Measurements from ENCODE around the gene ASB4. TPM values are rescaled to one million over a fixed set of nuclear protein-coding genes. Genes with fewer than 3 reads are reported as not detected.

The ASB4 gene
- total RNA-seq, 2 experiments from 2014 or later, result not detected

- Mint-ChIP-seq H3K27ac (no peak overlapping the region), H3K4me1 (ENCODE audit: low read depth) (no peaks in the 10 kb centered on the region), H3K36me3 (ENCODE audit: low read depth) (no peaks in the 10 kb centered on the region), H3K4me3 (no peak overlapping the region), H3K9me3 (ENCODE audit: insufficient read depth) (no peaks in the 10 kb centered on the region), H3K27me3 (ENCODE audit: low read depth) (peaks cover 16% of the 10 kb centered on the region)
- ChIA-PET CTCF (interaction anchor here (1.2 to 4.5 kb wide), 3 partner anchors 20 to 159 kb away, joined by 3 to 27 read pairs (median 4); no protein-coding TSS in a partner anchor), POLR2A (no interaction called here)
- no peak for DNase-seq
- no peak for ATAC-seq
Observed at GRCh38 chr7:95531605-95532219, 46.0 kb downstream of the ASB4 start.

GRCh38 chr7:95534796-95535195 is 49.1 kb downstream of the ASB4 start:
- CTCF ChIA-PET, result interaction anchor here (1.1 to 2.0 kb wide), 3 partner anchors 8 to 156 kb away, joined by 4 to 7 read pairs (median 4); no protein-coding TSS in a partner anchor
- no peaks in the 10 kb centered on the region for H3K9me3 Mint-ChIP-seq (ENCODE audit: insufficient read depth)
- no peak overlapping the region for H3K4me3 Mint-ChIP-seq
- no peaks in the 10 kb centered on the region for H3K36me3 Mint-ChIP-seq (ENCODE audit: low read depth)
- no peak overlapping the region for H3K27ac Mint-ChIP-seq
- DNase-seq, result no peak
- ATAC-seq, result no peak
- POLR2A ChIA-PET, result no interaction called here
- H3K27me3 Mint-ChIP-seq (ENCODE audit: low read depth), result peaks cover 25% of the 10 kb centered on the region
- H3K4me1 Mint-ChIP-seq (ENCODE audit: low read depth), result no peaks in the 10 kb centered on the region

DNA sequence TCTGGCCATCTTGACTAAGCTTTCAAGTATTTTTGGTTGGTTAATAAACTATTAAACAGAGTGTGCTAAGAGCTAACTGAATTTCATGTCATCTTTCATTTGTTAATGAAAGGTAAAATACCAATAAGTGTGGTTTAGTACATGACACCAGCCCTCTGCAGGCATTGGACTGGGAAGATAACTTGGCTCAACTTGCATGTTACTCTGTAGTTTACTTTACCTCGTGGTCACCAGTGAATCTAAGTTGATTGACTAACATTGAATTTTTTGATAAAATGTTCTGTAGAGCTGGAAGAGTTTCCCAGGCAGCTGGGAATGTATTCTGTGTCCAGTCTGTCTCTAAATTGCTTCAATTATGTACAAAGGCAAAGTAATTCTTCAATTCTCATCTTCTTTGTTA is 49.9 kb downstream of the ASB4 start:
- ATAC-seq (no peak), DNase-seq (no peak)
- Mint-ChIP-seq H3K27ac (no peak overlapping the region), H3K4me3 (no peak overlapping the region), H3K4me1 (ENCODE audit: low read depth) (no peaks in the 10 kb centered on the region), H3K9me3 (ENCODE audit: insufficient read depth) (no peaks in the 10 kb centered on the region), H3K27me3 (ENCODE audit: low read depth) (peaks cover 25% of the 10 kb centered on the region), H3K36me3 (ENCODE audit: low read depth) (no peaks in the 10 kb centered on the region)
- CTCF ChIA-PET, result interaction anchor here (0.9 to 2.0 kb wide), 3 partner anchors 9 to 155 kb away, joined by 3 to 7 read pairs (median 4); no protein-coding TSS in a partner anchor
- POLR2A ChIA-PET, result no interaction called here

DNA sequence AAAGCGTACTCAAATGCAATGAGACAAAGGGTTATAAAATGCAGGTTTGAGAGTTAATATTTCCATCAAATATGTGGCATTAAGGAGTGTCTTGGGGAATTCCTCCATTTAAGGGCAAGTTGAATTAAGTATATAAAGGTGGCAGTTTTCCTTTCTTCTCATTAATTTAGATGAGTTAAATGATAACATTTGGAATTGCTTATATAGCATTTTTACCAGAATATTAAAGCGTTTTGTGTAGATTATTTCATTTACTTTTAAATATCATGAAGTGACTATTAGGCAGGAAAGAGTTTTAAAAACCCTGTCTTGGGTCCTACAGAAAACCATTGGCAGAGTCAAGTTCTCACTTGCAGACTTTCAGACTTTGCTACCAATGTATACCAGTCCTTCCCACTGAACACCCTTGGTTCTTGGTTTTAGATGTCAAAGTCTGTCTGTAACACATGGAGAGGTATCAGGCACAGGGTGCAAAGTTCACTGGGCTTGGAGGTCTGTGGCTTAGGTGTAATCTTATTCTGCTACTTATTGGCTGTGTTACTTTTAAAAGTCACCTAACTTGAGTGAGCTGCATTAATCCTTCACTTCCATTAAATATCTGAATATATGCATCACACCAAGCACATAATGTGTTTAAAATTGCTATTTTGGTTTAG is 51.0 kb downstream of the ASB4 start:
- Mint-ChIP-seq H3K9me3 (ENCODE audit: insufficient read depth) (no peaks in the 10 kb centered on the region), H3K27ac (no peak overlapping the region), H3K4me3 (no peak overlapping the region), H3K4me1 (ENCODE audit: low read depth) (no peaks in the 10 kb centered on the region), H3K36me3 (ENCODE audit: low read depth) (no peaks in the 10 kb centered on the region), H3K27me3 (ENCODE audit: low read depth) (peaks cover 25% of the 10 kb centered on the region)
- no peak for ATAC-seq
- ChIA-PET CTCF (interaction anchor here (2.0 kb wide), 1 partner anchor 154 kb away, joined by 7 read pairs; no protein-coding TSS in a partner anchor), POLR2A (no interaction called here)
- no peak for DNase-seq

DNA sequence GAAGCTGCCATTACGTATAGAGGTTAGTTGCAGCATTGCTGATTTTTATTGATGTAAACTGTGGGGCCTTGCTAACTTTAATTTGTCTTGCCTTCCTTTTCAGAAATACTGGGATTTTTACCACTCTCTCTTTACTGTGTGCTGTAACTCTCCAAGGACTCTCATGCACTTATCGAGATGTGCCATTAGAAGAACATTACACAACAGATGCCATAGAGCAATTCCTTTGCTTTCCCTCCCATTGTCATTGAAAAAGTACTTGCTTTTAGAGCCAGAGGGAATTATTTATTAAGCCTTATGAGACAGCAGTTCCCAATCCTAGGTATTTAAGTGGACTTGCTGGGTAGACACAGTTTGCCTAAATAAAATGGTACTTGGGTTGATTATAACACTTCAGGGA is 51.7 kb downstream of the ASB4 start:
- ATAC-seq, result no peak
- Mint-ChIP-seq H3K27ac (no peak overlapping the region), H3K27me3 (ENCODE audit: low read depth) (peaks cover 25% of the 10 kb centered on the region), H3K4me1 (ENCODE audit: low read depth) (no peaks in the 10 kb centered on the region), H3K4me3 (no peak overlapping the region), H3K9me3 (ENCODE audit: insufficient read depth) (no peaks in the 10 kb centered on the region), H3K36me3 (ENCODE audit: low read depth) (no peaks in the 10 kb centered on the region)
- no peak for DNase-seq
- POLR2A ChIA-PET, result no interaction called here
- CTCF ChIA-PET, result no interaction called here

DNA sequence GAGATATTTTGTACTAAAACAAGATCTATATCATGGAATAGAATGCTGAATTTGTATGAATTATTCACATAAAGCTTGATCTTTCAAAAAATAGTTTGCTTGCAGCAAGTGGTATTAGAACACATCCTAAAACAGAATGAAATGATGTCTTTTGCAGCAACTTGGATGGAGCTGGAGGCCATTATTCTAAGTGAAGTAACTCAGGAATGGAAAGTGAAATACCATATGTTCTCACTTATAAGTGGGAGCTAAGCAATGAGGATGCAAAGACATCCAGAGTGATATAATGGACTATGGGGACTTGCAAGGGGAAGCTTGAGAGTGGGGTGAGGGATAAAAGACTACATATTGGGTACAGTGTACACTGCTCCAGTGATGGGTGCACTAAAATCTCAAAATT is 53.7 kb downstream of the ASB4 start:
- POLR2A ChIA-PET, result no interaction called here

DNA sequence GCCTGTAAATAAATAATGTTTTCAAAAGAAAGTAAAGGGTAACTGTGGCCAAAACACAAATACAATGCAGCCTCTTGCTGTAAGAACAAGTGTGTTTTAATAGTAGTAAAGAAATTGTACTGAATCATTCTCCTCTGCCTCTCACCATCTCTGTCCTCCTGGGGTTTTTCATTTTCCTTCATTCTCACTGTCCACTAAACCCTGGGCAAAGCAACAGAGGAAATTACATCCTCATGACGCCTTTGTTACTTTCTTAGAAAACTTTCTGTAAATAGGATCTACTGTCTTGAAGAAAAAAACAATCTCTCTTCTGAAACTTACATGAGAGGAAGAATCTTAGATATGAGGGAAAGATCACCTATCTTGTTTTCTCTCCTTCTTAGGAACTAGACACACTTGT is 54.6 kb downstream of the ASB4 start:
- Mint-ChIP-seq H3K36me3 (ENCODE audit: low read depth) (no peaks in the 10 kb centered on the region), H3K4me1 (ENCODE audit: low read depth) (no peaks in the 10 kb centered on the region), H3K4me3 (no peak overlapping the region), H3K27ac (no peak overlapping the region), H3K27me3 (ENCODE audit: low read depth) (peaks cover 15% of the 10 kb centered on the region), H3K9me3 (ENCODE audit: insufficient read depth) (no peaks in the 10 kb centered on the region)
- CTCF ChIA-PET, result no interaction called here
- ATAC-seq (no peak), DNase-seq (no peak)
- POLR2A ChIA-PET, result no interaction called here

More for the DNA sequence above, 53.7 kb downstream of the ASB4 start:
- no peak overlapping the region for H3K27ac Mint-ChIP-seq
- no peak for ATAC-seq
- no peaks in the 10 kb centered on the region for H3K4me1 Mint-ChIP-seq (ENCODE audit: low read depth)
- no peaks in the 10 kb centered on the region for H3K9me3 Mint-ChIP-seq (ENCODE audit: insufficient read depth)
- CTCF ChIA-PET, result interaction anchor here (0.8 to 1.2 kb wide), 2 partner anchors 27 to 148 kb away, joined by 3 to 6 read pairs; no protein-coding TSS in a partner anchor
- H3K27me3 Mint-ChIP-seq (ENCODE audit: low read depth), result peaks cover 22% of the 10 kb centered on the region
- H3K36me3 Mint-ChIP-seq (ENCODE audit: low read depth), result no peaks in the 10 kb centered on the region
- no peak overlapping the region for H3K4me3 Mint-ChIP-seq
- no peak for DNase-seq

GRCh38 chr7:95543312-95543711 is 57.6 kb downstream of the ASB4 start:
- ChIA-PET CTCF (no interaction called here), POLR2A (no interaction called here)
- ATAC-seq (no peak), DNase-seq (no peak)
- no peaks in the 10 kb centered on the region for H3K9me3 Mint-ChIP-seq (ENCODE audit: insufficient read depth)
- H3K27me3 Mint-ChIP-seq (ENCODE audit: low read depth), result peaks cover 9% of the 10 kb centered on the region
- no peaks in the 10 kb centered on the region for H3K4me1 Mint-ChIP-seq (ENCODE audit: low read depth)
- no peak overlapping the region for H3K27ac Mint-ChIP-seq
- no peak overlapping the region for H3K4me3 Mint-ChIP-seq
- H3K36me3 Mint-ChIP-seq (ENCODE audit: low read depth), result no peaks in the 10 kb centered on the region

DNA sequence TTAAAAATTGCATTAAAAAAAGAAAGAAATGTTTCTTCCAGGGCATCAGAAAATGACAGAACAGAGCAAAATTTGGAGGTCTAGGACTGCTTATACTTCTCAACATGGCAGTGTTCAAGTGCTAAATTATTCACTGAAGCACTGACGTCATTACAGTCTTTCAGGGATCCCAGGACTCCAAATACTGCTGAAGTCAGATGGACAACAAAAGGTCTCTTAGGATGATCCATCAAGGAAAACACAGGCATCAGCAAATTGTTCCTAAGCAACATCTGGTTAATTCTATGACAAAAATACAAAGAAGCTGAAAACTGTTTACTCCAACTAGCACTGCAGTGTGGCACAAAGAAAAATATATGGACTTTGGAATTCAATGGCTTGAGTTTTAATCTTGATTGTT is 58.4 kb downstream of the ASB4 start:
- peaks cover 5% of the 10 kb centered on the region for H3K27me3 Mint-ChIP-seq (ENCODE audit: low read depth)
- DNase-seq (no peak), ATAC-seq (no peak)
- H3K9me3 Mint-ChIP-seq (ENCODE audit: insufficient read depth), result no peaks in the 10 kb centered on the region
- ChIA-PET CTCF (no interaction called here), POLR2A (no interaction called here)
- no peak overlapping the region for H3K27ac Mint-ChIP-seq
- no peaks in the 10 kb centered on the region for H3K36me3 Mint-ChIP-seq (ENCODE audit: low read depth)
- H3K4me1 Mint-ChIP-seq (ENCODE audit: low read depth), result no peaks in the 10 kb centered on the region
- H3K4me3 Mint-ChIP-seq, result no peak overlapping the region

DNA sequence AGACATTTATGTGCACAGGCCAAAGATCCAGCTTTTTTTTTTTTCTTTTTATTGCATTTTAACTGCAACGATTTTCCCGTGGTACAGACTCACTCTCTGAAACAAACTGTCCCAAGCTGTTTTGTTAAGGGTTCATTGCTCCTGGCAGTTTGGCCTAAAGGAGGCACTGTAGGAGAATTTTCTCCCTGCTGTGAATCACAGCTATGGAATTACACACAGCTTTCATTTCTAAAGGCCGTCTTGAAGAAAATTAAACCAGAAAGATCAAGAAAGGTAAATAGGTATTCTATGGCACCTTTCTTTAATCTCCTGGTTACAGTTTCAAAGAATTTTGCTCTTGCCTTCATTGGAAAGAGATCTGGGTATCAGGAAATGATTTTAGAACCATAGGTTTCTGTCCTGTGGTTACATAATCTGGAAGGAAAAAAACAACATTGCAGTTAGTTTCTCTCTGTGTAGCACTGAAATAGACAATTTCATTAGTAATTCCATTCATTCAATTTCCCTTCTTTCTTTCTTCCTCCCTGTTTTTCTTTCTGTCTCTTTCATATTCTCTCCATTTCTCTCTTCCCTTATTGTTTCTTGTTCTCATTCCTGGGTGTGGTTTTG is 59.4 kb downstream of the ASB4 start:
- Mint-ChIP-seq H3K27ac (no peak overlapping the region), H3K4me3 (no peak overlapping the region), H3K36me3 (ENCODE audit: low read depth) (no peaks in the 10 kb centered on the region), H3K9me3 (ENCODE audit: insufficient read depth) (no peaks in the 10 kb centered on the region), H3K4me1 (ENCODE audit: low read depth) (no peaks in the 10 kb centered on the region), H3K27me3 (ENCODE audit: low read depth) (peaks cover 2% of the 10 kb centered on the region)
- ChIA-PET POLR2A (no interaction called here), CTCF (no interaction called here)
- ATAC-seq, result no peak
- DNase-seq, result no peak

DNA sequence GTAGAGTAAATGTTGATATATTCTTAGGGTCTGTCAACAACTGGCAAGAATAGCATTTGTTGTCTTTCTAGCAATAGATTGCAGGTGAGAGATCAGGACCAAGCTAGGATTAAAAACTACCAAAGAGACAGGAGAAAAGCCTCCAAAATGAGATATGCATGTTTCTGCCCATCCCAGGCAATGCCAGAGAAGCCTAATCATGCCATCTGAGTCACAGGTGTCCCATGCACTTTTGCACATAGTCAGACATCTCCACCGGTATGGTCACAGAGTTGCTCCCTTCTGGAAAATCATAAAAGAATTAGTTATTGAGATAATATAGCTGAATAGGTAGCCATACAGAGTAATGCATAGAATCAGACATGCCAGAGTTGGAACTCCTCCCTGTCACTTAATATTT is 59.9 kb downstream of the ASB4 start:
- H3K4me1 Mint-ChIP-seq (ENCODE audit: low read depth), result no peaks in the 10 kb centered on the region
- ChIA-PET POLR2A (no interaction called here), CTCF (no interaction called here)
- DNase-seq (no peak), ATAC-seq (no peak)
- no peak overlapping the region for H3K27ac Mint-ChIP-seq
- no peaks in the 10 kb centered on the region for H3K36me3 Mint-ChIP-seq (ENCODE audit: low read depth)
- no peaks in the 10 kb centered on the region for H3K9me3 Mint-ChIP-seq (ENCODE audit: insufficient read depth)
- no peak overlapping the region for H3K4me3 Mint-ChIP-seq
- H3K27me3 Mint-ChIP-seq (ENCODE audit: low read depth), result peaks cover 2% of the 10 kb centered on the region

DNA sequence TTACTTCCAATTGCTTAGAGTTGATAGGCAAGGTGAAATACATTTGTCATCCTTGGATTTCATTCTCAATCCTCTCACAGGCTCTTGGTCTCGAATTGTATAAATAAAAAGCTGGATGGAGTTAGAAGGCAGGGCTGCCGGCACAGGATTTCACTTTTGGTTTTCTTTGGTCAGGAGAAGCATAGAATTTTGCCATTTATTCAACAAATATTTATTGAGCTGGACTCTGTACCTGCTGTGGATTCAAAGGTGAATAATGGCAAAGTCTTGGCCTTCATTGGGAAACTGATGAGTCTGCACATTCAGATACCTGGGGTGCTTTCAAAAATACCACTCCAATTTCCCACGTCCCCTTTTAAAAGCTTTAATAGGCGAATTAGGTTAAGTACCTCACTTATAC is 60.9 kb downstream of the ASB4 start:
- Mint-ChIP-seq H3K27me3 (ENCODE audit: low read depth) (peaks cover 2% of the 10 kb centered on the region), H3K4me1 (ENCODE audit: low read depth) (no peaks in the 10 kb centered on the region), H3K9me3 (ENCODE audit: insufficient read depth) (no peaks in the 10 kb centered on the region), H3K27ac (no peak overlapping the region), H3K36me3 (ENCODE audit: low read depth) (no peaks in the 10 kb centered on the region), H3K4me3 (no peak overlapping the region)
- POLR2A ChIA-PET, result no interaction called here
- DNase-seq (no peak), ATAC-seq (no peak)
- CTCF ChIA-PET, result no interaction called here

Data from activated CD8-positive, alpha-beta T cell treated with anti-CD3 and anti-CD28 coated beads, Interleukin-2, amount 10 ng/mL, durations not matched to agents 7 days and 5 days (primary cell).